Stimulated activated CD8-positive, alpha-beta memory T cell treated with anti-CD3 and anti-CD28 coated beads, Interleukin-7, amount 100 ng/mL, for 4 hours (primary cell): ENCODE results near the gene POR.

Experiments used
- DNase-seq, 2 donors: peaks; one replicate each; pipeline ENCODE4 v3.0.0-alpha.2; 2020; ENCODE audit warnings: low read depth in 2 of 2

POR gene

DNA sequence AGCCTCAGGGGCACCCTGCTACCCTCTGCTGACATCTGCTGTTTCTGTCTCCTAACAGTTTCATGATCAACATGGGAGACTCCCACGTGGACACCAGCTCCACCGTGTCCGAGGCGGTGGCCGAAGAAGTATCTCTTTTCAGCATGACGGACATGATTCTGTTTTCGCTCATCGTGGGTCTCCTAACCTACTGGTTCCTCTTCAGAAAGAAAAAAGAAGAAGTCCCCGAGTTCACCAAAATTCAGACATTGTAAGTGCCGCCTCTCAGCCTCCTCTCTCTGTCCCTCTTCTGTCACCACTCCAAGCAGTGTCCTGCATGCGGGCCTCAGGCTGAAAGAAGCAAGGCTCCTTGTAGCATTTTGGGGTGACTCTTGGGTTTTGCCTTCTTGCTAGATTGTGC lies 39.0 kb downstream of the POR start:
- no peak for DNase-seq

DNA sequence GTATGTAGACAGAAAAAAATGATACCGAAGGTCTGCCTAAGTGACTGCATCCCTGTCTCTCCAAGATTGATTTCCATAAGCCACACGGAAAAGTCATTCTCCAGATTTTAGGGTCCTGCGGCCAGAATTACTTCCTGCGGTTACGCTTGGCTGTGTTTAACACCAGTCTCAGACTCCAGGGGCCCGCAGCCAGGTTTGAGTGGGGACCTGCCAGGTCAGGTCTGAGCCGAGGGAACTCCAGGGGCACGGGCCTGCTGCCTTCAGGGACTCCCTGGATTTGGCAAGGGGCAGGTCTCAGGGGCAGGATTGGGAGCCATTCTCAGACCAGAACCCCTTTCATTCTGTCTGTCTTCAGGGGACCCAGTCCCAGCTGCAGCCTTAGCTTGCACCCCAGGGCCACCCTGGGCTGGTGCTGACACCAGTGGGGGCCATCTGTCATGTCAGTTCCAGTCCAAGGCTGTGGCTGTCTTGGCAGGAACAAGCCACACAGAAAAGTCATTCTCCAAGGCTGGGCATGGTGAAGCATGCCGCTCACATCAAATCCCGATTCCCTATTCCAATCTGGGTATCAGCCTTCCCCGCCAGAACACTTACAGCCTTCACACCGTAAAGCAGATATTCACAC lies 40.5 kb downstream of the POR start:
- no peak for DNase-seq

DNA sequence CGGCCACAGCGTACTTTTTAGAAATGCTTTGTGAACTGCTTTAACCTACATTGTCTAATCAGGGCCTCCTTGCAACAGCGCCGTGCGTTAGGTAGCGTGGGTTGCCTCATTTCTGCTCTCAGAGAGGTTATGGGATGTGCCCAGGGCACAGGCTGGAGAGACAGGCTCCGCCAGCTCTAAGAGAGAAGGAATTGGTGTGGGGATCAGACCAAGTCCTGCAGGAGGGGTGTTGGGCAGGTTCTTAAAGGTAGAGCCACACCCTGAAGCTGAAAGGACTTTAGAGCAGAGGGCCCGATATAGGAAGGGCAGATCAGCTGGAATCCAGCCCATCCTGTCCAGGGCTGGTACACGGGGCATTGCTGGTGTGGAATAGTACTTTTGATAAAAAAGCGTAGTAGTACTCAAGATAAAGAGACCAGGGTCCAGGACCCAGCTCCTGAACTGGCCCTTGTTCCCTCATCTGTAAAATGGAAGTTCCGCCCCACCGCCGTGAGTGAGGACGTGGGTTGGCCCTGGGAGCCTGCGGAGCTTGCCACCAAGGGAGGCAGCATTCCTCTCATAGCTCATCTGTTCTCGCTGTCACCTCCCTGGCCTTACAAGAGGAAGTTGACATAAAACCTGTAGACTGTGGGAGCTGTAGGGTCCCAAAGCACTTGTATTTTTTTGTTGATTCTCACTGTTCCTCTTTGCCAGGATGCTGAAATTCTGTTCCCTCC lies 42.2 kb downstream of the POR start:
- no peak for DNase-seq

DNA sequence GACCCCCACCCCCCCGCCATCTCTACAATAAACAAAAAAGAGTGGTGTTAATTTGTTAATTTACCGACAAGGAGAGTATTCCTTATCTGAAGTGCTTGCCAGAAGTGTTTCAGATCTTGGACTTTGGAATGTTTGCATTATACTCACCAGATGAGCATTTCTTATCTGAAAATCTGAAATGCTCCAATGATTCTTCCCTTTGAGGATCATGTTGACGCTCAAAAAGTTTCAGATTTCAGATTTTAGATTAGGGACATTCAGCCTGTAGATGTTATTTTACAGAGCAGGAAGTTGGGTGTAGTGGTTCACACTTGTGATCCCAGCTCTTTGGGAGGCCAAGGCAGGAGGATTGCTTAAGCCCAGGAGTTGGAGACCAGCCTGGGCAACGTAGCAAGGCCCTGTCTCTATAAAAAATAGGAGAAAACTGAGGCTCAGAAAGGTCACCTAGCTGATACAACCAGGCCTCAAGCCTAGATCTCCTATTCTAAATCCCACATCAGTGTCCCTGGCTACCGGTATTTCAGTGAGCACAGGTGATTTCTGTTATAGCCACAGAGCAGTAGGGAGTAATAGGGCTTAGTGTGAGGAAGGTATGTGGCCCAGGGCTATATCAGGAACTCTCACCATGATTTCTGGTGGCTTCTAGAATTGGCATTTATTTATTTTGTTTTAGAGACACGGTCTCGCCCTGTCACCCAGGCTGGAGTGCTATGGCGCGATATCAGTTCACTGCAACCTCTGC lies 44.0 kb downstream of the POR start:
- no peak for DNase-seq

DNA sequence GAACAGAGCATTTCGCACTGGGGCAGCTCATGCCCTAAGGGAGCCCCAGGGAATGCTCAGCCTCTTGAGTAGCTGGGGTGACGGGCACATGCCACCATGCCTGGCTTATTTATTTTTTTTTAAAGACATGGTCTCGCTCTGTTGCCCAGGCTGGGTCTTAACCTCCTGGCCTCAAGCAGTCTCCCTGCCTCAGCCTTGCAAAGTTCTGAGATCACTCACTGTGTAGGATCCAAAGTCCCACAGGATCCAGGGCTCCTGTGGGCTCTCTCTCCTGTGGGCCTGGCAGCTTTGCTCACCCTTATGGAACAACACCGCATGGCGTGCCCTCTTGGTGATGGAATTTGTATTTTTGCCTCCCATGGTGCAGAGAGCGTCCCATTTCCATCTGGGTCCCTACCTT lies 45.4 kb downstream of the POR start:
- DNase-seq: no peak

DNA sequence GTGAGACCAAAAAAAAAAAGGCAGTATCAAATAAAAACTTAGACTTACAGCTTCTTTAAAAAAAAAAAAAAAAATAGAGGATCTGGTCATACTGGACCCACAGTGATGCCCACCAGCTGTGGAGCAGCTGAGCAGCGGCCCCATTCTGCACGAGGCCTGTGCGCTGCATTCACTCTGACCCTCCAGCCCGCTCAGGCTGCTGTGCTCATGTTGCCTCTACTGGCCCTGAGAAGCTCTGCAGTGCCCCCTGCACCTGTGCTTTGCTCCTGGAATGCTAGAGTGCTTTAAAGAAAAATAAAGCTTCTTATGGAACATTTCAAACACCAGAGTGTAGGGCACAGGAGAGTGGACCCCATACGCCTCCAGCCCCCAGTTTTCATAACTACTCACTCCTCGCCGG lies 46.3 kb downstream of the POR start:
- DNase-seq: no peak

DNA sequence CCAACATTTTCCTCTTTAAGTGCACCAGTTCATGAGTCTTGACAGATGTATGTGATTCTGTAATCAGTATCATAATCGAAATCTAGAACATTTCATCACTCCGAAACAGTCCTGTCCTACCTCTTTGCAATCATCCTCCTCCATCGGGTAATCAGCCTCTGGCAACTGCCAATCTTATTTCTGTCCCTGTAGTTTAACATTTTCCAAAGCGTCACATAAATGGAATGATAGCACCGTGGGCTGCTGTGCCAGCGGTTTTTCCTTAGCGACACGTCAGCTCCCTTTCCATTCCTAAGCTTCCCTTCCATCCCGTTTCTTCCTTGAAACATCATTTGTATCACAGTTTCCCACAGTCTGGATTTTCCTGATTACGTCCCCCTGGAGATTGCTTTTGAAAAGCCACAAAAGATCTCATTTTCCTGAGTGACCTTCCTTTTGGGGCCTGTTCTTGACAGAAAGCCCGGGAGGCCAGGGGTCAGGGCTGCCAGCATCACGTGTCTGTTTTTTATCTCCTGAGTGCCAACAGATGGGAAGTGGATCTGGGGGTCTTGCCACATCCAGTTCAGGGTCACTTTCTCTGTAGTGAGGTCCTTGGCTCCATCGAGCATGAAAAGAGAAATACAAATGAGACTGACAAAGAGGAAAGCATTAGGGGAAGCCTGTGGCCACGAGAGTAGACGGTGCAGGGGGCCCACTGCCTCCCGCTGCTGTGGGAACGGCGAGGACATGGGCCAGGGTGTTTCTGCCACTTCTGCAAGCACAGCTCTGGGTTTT lies 47.8 kb downstream of the POR start:
- no peak for DNase-seq

DNA sequence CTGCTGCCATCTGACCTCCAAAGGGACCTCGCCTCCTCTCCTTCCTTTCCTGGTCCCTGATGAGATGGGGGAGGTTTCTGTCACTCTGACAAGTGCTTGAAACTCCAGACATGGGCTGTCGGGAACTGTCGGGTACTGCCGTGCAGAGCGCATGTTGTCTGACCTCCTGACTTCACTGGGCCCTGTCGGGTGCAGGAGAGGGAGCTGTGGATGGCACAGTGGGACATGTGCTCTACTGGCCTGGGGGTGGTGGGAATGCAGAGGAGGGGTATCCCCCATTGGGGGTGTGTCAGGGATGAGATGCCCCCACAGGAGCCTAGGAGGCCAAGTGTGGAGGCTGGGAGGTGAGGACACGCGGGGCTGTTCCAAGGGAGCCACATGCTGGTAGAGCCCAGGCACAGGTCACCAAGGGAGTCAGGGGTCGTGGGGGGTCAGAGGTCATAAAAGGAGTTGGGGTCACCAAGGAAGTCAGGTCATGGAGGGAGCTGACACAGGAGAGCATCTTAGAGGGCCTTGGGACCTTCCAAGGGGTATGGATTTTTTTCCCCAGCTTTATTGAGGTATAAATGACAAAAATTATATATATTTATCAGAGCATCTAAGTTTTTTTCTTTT lies 48.5 kb downstream of the POR start:
- DNase-seq: no peak

DNA sequence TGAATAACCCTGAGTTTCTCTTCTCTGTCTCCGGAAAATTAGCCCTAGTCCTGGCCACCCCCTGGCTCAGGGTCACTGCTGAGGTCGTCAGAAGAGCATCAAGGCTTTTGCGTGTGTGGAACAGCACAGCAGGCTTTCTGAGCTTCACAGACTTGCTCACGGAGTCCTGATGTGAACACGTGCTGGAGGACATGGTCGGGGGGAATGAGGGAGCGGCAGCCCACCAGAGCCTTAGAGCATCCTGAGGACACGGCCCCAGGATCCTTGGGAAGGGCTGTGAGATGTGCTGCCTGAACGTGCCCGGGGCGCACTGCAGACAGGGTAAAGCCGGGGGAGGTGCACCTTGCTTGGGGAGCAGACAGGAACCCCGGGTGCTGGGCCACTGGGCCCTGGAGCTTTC lies 50.7 kb downstream of the POR start:
- no peak for DNase-seq

DNA sequence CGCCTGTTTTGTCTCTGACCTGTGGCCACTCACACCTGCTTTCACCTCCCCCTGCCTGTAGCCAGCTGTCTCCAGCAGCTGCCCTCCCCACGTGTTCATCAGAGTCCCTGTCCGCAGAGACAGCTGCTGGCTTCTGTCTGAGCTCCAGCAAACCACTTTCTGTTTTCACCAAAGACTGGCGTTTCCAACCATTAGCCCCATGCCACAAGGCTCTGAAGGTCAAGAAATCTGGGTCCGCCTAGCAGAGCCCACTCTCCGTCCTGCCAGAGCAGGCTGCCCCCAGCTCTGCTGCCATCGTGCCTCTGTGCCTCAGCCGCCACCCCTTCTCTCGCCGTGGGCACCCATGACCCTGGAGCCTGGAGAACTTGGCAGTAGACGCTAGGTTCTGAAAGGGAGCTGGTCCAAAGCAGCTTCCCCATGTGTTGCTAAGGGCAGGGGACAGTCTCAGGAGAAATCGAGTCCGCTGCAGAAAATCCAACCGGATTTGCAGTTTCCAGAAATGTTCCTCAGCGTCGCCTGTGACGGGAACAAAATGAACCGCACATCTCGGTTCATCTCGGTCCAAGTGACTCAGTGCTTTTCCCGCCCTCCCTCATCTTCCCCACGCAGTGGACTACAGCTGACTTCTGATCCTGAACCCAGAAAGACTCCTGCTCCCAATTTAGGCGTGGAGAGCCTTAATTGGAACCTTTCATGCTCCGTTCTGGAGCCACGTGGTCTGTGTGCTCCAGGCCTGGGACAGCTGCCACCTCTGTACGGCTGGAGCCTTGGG lies 51.4 kb downstream of the POR start:
- DNase-seq: no peak

DNA sequence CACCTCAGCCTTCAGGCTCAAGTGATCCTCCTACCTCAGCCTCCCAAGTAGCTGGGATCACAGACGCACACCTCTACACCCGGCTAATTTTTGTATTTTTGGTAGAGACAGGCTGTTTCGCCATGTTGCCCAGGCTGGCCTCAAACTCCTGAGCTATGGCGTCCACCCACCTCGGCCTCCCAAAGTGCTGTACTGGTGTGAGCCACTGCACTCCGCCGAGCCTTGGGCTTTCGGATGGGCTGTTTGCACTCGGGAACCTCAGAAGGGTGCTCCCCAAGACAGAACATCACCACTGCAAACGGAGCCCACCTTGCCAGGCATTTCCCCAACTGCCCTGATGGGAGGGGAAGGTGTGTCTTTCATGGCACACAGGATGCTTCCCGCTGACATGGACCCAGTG lies 52.1 kb downstream of the POR start:
- no peak for DNase-seq

DNA sequence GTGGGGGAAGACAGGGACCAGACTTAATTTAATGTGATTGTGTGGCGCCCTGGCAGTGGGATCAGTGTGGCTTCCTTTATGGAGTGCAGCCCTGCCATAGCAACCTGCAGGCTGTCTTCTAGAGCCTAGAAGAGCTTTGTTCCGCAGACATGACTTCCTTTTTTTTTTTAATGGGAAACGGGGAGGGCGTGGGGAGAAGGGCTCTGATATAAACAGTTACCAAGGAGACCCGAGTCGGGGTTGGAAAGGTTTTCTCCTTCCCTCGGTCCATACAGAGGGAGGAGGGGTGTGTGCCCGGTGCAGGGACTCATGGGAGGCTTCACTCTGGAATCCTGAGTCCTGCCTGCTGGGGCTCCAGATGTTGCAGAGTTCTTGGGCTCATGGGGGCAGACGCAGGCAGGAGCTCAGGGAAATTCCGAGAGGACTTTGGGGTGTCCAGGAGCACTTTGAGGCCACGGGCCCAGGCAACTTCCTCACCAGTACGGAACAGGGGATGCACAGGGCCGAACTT lies 52.6 kb downstream of the POR start:
- DNase-seq: no peak

DNA sequence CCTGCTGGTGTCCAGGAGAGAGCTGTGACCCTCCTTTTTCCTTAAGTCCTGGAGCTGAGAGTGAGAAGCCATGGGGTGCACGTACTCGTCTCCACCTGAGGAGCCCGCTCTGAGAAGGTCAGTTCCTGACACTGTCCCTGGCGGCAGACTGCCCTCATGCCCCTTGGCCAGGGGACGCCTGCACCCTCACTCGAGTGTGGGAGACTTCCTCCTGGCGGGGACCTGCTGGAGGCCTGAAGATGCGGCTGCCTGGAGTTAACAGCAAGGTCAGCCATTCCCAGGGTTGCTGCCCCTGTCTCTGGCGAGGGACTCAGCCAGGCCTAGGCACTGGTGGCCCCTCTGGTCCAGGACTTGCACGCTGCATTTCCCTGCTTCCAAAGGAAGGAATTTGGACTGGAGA lies 53.1 kb downstream of the POR start:
- DNase-seq: no peak

DNA sequence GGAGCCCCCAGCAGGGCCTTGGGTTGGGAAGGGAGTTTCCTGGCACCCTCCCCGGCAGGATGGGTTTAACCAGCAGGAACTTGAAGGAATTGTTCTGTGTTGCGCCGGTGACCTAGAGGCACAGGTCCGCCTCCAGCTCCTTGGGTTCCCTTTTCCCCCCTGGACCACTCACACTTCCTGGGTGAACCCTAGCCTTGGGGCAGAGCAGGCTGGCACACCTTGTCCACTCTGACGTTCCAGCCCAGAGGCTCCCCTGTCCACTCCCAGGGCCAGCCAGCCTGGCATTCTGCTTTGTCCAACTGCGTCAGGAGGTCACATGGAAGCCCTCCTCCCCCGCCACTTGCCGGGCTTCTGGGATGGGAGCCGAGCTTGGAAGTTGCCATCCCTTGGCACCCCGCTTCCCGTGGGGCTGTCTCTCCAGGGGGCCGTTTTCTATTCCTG lies 53.6 kb downstream of the POR start:
- DNase-seq: no peak

DNA sequence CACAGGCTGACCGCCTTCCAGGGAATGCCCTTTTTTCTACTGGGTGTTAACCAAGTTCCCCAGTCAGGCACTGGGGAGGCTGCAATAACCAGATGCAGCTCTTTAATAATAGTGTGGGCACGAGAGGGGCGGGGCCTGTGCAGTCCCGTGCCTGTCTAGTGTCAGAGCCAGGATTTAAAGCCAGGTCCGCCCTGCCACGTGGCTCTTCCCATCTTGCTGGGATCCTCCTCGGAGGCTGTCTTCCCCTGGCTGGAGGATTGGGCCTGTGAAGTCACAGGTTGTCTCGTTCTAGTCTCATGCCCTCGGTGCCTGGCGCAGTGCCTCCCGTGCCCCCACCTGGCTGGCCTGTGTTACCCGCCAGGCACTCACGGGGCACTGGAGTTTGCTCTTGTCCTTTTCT lies 54.2 kb downstream of the POR start:
- DNase-seq: no peak

DNA sequence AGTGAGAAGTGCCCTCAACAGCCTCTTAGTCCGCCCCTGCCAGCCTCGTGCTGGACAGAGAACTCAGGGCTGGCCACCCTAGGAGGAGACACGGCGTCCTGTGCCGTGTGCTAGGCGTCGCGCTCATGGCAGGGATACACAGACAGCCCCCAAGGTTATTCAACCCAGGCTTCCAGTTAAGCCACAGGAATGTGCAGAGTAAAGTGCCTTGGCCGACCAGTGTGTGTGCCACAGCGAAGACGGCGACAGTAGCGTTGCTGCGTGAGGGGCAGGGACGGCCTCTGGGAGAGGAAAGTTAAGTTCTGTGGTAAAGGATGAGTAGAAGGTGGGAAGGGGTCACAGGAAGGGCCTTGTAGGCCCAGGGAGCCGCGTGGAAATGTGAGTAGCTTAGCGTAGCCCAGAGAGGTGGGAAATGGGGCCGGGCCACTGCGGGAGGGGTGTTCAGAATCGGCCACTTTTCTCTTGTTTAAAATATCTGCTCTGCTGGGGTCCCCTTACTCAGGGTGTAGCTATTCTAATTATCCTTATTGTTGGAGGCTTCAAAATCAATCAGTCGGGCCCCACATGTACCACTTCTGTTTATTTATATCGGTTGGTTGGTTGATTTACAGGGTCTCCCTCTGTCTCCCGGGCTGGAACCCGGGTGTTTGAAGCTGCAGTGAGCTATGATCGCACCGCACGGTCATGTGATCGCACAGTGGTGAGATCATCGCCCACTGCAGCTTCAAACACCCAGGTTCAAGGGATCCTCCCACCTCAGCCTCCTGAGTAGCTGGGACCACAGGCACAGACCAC lies 54.9 kb downstream of the POR start:
- no peak for DNase-seq

DNA sequence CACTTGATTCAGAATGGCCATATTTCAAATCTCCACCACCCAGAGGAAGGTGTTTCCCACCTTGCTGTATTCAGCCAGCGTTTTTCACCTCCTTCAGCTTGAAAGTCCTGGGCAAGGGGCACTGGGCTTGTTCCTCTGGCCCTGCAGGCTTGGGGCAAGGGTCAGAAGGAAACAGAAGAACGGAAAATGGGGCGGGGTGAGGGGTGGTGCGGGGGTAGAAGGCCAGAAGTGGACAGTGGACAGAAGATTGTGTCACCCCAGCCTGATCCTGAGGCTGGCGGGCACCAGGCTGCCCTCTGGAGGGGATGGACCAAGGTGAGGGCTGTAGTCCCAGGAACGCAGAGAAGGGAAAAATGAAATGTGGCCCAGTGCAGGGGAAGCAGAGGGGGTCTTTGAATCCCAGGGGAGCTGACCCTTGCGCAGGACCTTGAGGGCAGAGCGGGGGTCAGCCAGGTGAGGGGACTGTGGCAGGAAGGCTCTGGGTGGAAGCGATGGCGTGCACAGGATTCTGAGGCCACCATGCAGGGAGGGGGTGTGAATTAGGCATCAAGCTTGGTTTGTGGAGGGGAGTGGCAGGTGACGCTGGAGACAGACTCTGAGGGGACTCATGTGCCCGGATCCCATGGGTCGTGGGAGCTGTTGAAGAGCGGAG lies 56.5 kb downstream of the POR start:
- DNase-seq: no peak

DNA sequence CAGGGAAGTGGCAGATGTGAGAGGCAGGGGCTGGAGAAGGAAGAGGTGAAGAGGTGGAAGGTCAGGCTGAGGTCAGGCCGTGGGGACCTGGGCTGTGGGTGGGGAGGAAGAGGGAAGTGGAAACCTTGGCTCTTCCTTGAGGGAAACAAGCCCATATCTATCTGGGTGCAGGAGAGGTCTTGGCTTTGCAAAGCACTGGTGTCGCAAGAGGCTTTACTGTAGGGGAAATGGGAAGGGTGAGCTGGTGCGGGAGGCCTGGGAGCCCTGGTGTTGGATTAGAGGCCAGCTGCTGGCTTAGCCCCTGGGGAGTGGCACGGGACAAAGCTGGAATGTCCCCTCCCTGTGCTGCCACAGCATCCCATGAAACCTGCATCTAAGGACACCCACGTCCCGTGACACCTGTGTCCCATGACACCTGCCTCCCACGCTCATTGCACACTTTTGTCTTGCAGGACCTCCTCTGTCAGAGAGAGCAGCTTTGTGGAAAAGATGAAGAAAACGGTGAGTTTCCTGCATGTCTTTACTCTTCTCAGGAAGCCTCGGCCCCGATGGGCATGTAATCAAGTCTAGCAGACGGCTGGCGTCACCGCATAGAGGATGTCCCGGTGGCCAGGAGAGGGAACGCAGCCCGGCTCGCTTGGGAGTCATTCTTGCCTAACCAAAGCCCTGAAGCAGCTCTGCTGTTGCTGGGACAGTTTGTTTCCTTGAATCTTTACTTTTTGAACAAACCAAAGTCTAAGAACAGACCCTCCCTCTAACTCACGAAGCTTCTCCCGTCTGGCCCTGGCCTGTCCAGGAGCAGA lies 57.2 kb downstream of the POR start:
- no peak for DNase-seq

DNA sequence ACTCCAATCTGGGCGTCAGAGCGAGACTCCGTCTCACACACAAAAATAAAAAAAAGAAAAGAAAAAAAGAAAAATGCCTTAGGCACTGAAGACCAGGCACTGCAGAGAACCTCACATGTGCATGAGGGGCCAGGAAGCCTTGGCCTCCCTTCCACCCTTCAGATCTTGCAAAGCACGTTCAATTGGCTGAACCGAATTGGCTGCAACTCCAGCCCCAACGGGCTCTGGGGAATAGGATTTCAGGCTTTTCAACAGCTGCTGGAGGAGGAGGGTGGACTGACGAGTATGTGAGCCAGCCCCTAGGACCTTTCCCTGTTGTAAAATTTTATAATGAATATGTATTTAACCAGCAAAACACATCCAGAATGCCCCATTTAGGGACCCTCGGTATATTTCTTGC lies 62.8 kb downstream of the POR start:
- no peak for DNase-seq
